Uterus (tissue), 4 donors: ENCODE data around the gene PRAMEF1. TPM values are rescaled to one million over a fixed set of nuclear protein-coding genes. Genes with fewer than 3 reads are reported as not detected.
"Not testable (repeated sequence)": the region's sequence is repeated elsewhere in the genome, so short reads cannot be mapped to it uniquely, and the experiment has no call there.

ENCODE experiments used
- DNase-seq, 2 donors: peaks; one replicate each; pipeline ENCODE4 v3.0.0-alpha.2; 2019 to 2020
- H3K27ac ChIP-seq, 2 donors: fragments of 200-600 bp; sonication (generic); 1 replicate in 1 of 2; 2 replicates in 1 of 2; pipeline ENCODE4 v1.5.1; 2016 to 2018
- H3K27me3 ChIP-seq, 2 donors: fragments of 200-600 bp; sonication (generic); one replicate each; pipeline ENCODE4 v1.5.1; 2018 to 2019; ENCODE audit warnings: control low read depth in 1 of 2
- H3K36me3 ChIP-seq, 2 donors: fragments of 200-600 bp; sonication (generic); one replicate each; pipeline ENCODE4 v1.5.1; 2019; ENCODE audit warnings: control low read depth in 1 of 2
- H3K4me1 ChIP-seq, 2 donors: fragments of 200-600 bp; sonication (generic); one replicate each; pipeline ENCODE4 v1.5.1; 2018 to 2019; ENCODE audit warnings: control low read depth in 1 of 2
- H3K4me3 ChIP-seq, 2 donors: fragments of 200-600 bp; sonication (generic); 1 replicate in 1 of 2; 2 replicates in 1 of 2; pipeline ENCODE4 v1.5.1; 2018 to 2019; ENCODE audit warnings: mild to moderate bottlenecking in 1 of 2
- H3K9me3 ChIP-seq, 2 donors: fragments of 200-600 bp; sonication (generic); one replicate each; pipeline ENCODE4 v1.5.1; 2019; ENCODE audit warnings: control low read depth in 1 of 2
- CTCF ChIP-seq, 4 experiments: fragments of 200-600 bp in 2 of 4; fragments of 450-650 bp in 2 of 4; sonication (generic) in 2 of 4; IDR thresholded peaks; one replicate each; pipeline ENCODE4 v1.5.1; 2016 to 2019; ENCODE audit warnings: antibody characterized with exemption in 4 of 4, mild to moderate bottlenecking in 2 of 4, moderate library complexity in 1 of 4
- POLR2A ChIP-seq, 2 donors: fragments of 450-650 bp; IDR thresholded peaks; one replicate each; pipeline ENCODE4 v1.6.1; 2016; ENCODE audit warnings: antibody characterized with exemption in 2 of 2, mild to moderate bottlenecking in 1 of 2, moderate library complexity in 1 of 2
- intact Hi-C: fragments of 100-400 bp; cut with DNase I; formaldehyde crosslinking; loops from one replicate; pipeline ENCODE4 v1.15.1; 2023; ENCODE audit warnings: low total_unique reads
- total RNA-seq, 4 donors: library from RNA; depleted of rRNA in 3 of 4; stranded (reverse); fragments of >200 nt in 3 of 4; gene quantifications; one replicate each; pipeline versions ENCODE4 v1.1.0 to v1.2.4, GENCODE V29; 2014 to 2023
- donor health status: DM: yes; HTN: yes; CAD: no.

PRAMEF1 gene
- total RNA-seq, 4 donors from 2014 or later: not detected

GRCh38 chr1:12798911-12799310 lies 7.7 kb downstream of the PRAMEF1 start:
- no peaks in the 10 kb centered on the region for H3K9me3 ChIP-seq
- H3K4me1 ChIP-seq: no peaks in the 10 kb centered on the region
- no peak overlapping the region for H3K27ac ChIP-seq
- H3K27me3 ChIP-seq: no peaks in the 10 kb centered on the region
- no peak for DNase-seq
- no peaks in the 10 kb centered on the region for H3K36me3 ChIP-seq
- intact Hi-C loops: no loop called here
- no peak overlapping the region for H3K4me3 ChIP-seq
- TF ChIP-seq CTCF (IDR thresholded peaks at IDR 0.05) (no peak), POLR2A (IDR thresholded peaks at IDR 0.05) (no peak)

- Histone ChIP-seq H3K4me3 (no peak overlapping the region), H3K27ac (no peak overlapping the region), H3K27me3 (no peaks in the 10 kb centered on the region), H3K4me1 (no peaks in the 10 kb centered on the region), H3K36me3 (no peaks in the 10 kb centered on the region), H3K9me3 (no peaks in the 10 kb centered on the region)
- TF ChIP-seq CTCF (IDR thresholded peaks at IDR 0.05) (no peak), POLR2A (IDR thresholded peaks at IDR 0.05) (no peak)
- no peak for DNase-seq
- intact Hi-C loops: no loop called here
Measured at GRCh38 chr1:12799730-12800129, 8.5 kb downstream of the PRAMEF1 start.

GRCh38 chr1:12809933-12810332 lies 18.7 kb downstream of the PRAMEF1 start:
- Histone ChIP-seq H3K9me3 (no peaks in the 10 kb centered on the region), H3K4me3 (no peak overlapping the region), H3K27me3 (no peaks in the 10 kb centered on the region), H3K4me1 (no peaks in the 10 kb centered on the region), H3K27ac (no peak overlapping the region), H3K36me3 (no peaks in the 10 kb centered on the region)
- intact Hi-C loops: no loop called here
- no peak for DNase-seq
- TF ChIP-seq POLR2A (IDR thresholded peaks at IDR 0.05) (no peak), CTCF (IDR thresholded peaks at IDR 0.05) (no peak)

GRCh38 chr1:12810691-12811408 lies 19.7 kb downstream of the PRAMEF1 start:
- no peak for DNase-seq
- H3K4me3 ChIP-seq: no peak overlapping the region
- no peak overlapping the region for H3K27ac ChIP-seq
- no peaks in the 10 kb centered on the region for H3K4me1 ChIP-seq
- no peaks in the 10 kb centered on the region for H3K36me3 ChIP-seq
- H3K9me3 ChIP-seq: no peaks in the 10 kb centered on the region
- TF ChIP-seq CTCF (IDR thresholded peaks at IDR 0.05) (no peak), POLR2A (IDR thresholded peaks at IDR 0.05) (no peak)
- intact Hi-C loops: no loop called here
- H3K27me3 ChIP-seq: no peaks in the 10 kb centered on the region

GRCh38 chr1:12811409-12811784 lies 20.2 kb downstream of the PRAMEF1 start:
- H3K4me1 ChIP-seq: no peaks in the 10 kb centered on the region
- no peaks in the 10 kb centered on the region for H3K9me3 ChIP-seq
- no peak overlapping the region for H3K27ac ChIP-seq
- no peak overlapping the region for H3K4me3 ChIP-seq
- TF ChIP-seq CTCF (IDR thresholded peaks at IDR 0.05): no peak
- TF ChIP-seq POLR2A (IDR thresholded peaks at IDR 0.05): no peak
- no peaks in the 10 kb centered on the region for H3K36me3 ChIP-seq
- no peak for DNase-seq
- intact Hi-C loops: no loop called here
- H3K27me3 ChIP-seq: no peaks in the 10 kb centered on the region

- H3K27me3 ChIP-seq, intact Hi-C loops, H3K27ac ChIP-seq, H3K9me3 ChIP-seq, DNase-seq, H3K4me3 ChIP-seq, H3K4me1 ChIP-seq, H3K36me3 ChIP-seq: not testable (repeated sequence)
Measured at GRCh38 chr1:12819061-12819460, 27.9 kb downstream of the PRAMEF1 start.

GRCh38 chr1:12831310-12831709 lies 40.1 kb downstream of the PRAMEF1 start, which contains the start of gene PRAMEF11:
TSS of gene PRAMEF11 (minus strand) at chr1:12831410. CDS start at chr1:12828789, 2,621 bp downstream.
- H3K27me3 ChIP-seq, intact Hi-C loops, DNase-seq, H3K27ac ChIP-seq, H3K36me3 ChIP-seq, H3K4me3 ChIP-seq, H3K9me3 ChIP-seq, H3K4me1 ChIP-seq: not testable (repeated sequence)

- H3K36me3 ChIP-seq, H3K27ac ChIP-seq, H3K4me1 ChIP-seq, H3K4me3 ChIP-seq, H3K9me3 ChIP-seq, DNase-seq, intact Hi-C loops, H3K27me3 ChIP-seq: not testable (repeated sequence)
Measured at GRCh38 chr1:12833251-12833650, 42.1 kb downstream of the PRAMEF1 start.
